HT1080 (cell line): Measurements from ENCODE around the gene RAPGEFL1. TPM values are rescaled to one million over a fixed set of nuclear protein-coding genes. Genes with fewer than 3 reads are reported as not detected.
"Not testable (repeated sequence)": the region's sequence is repeated elsewhere in the genome, so short reads cannot be mapped to it uniquely, and the experiment has no call there.

ENCODE experiments used
- DNase-seq: peaks from one replicate; pipeline ENCODE4 v3.0.0-alpha.2; 2015; ENCODE audit warnings: low read depth
- polyA plus RNA-seq, 2 experiments: library from polyadenylated mRNA; depleted of rRNA; stranded (reverse); fragments of >200 nt; gene quantifications; 2 replicates each; pipeline ENCODE4 v1.2.3, GENCODE V29; 2015
- total RNA-seq: library from RNA; depleted of rRNA; stranded (reverse); fragments of >200 nt; shearing (Covaris generic); gene quantifications from 2 replicates; pipeline ENCODE4 v1.2.3, GENCODE V29; 2014; rRNA removed

The RAPGEFL1 gene, protein sequence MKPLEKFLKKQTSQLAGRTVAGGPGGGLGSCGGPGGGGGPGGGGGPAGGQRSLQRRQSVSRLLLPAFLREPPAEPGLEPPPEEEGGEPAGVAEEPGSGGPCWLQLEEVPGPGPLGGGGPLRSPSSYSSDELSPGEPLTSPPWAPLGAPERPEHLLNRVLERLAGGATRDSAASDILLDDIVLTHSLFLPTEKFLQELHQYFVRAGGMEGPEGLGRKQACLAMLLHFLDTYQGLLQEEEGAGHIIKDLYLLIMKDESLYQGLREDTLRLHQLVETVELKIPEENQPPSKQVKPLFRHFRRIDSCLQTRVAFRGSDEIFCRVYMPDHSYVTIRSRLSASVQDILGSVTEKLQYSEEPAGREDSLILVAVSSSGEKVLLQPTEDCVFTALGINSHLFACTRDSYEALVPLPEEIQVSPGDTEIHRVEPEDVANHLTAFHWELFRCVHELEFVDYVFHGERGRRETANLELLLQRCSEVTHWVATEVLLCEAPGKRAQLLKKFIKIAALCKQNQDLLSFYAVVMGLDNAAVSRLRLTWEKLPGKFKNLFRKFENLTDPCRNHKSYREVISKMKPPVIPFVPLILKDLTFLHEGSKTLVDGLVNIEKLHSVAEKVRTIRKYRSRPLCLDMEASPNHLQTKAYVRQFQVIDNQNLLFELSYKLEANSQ
- 1.6 and 3.1 TPM in 2 replicates for total RNA-seq
- 1.3 TPM in 2 replicates for polyA plus RNA-seq (2015; cell fraction: cytosol; rRNA removed)
- 13.7 and 16.0 TPM in 2 replicates for polyA plus RNA-seq (2015; cell fraction: nucleus; rRNA removed)

DNA sequence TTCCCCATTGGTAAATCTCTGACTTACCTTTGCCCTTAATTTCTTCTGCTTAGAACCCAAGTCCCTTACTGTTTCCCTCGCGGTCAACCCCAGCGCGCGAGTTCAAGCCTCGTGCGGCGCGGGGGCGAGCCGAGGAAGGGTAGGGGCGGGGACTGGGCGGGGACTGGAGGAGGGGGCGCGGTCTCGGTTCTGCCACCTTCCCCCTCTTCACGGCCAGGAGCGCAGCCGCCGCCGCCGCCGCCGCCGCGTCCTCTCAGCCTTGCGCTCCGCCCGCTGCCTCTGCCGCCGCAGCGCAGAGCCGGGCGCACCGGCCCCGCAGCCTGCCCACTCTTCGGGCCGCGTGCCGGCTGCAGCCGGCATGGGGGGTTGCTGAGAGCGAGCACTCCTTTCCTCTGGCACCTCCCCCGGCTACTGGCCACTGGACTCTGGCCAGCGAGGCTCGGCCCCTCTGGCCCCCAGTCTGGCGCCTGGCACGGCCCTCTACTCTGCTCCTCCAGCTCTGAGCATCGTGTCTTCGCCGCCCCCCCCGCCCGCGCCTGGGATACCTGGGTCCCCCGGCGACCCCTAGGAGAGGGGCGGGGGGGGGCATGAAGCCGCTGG is at the start of gene RAPGEFL1:
Gene RAPGEFL1 (plus strand): TSS at position 196 of the 600 bp plus-strand sequence. CDS start 392 bp downstream, at position 588.
- no peak for DNase-seq

DNA sequence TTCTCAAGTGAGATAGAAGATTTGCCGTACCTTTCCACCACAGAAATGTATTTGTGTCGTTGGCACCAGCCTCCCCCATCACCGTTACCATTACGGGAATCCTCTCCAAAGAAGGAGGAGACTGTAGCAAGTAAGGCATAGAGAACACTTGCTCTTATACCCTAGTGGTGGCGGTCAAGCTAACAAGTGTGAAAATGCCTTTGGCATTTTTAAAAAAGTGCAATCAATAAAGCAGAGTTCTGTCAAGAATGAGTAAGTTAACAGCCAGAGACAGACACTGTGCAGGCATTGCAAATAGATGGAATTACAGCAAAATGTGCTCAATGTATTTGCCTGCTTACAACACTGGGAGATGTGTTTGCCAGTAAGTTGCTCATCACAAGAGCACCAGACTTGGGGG is 47.8 kb upstream of the RAPGEFL1 start:
- no peak for DNase-seq

DNA sequence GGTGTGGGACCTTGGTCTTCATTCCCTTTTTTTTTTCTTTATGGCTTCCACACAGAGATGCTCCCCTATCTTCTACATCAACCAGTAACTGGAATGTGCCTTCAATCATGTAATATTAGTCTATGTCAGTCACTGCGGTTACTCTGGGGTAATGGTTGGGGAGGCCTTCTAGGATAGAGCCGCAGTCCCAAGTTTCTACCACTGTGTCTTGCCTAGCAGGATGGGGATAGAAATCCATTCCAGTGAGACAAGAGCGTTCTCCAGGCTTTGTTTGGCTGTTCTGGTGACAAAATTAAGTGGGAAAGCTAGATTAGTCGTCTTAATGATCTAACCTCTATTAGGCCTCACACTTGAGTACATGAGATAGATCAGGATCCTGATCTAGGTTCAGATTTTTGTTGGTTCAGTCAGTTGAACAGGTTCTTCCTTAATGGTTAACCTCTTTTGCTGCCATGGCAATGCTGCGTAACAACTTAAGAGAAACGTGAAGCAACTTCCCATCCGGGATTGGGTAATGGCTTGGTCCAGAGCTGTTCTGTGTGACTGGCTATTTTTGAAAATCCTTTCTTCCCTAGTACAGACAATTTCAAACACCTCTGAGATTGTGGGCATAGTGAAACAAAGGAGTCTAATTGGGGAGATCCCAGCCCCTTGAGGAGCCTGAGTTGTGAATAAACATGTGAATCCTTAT is 46.8 kb upstream of the RAPGEFL1 start:
- no peak for DNase-seq

DNA sequence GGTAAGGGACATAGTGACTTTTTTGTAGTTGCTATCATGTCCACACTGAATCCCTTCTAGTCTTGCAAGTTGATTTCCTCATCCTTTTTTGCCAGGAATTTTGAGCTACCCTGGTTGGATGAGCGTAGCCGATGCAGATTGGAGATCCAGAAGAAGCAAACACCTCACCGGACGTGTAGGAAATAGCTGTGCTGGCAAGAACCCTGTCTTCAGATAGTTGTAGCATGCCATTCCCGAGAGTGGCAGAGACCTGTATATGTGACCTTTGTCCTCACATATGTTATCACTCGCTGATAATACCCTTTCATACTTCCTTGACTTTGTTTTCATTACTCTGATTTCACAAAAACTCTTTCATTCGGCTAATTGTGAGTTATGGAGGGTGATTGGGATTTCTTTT is 43.1 kb upstream of the RAPGEFL1 start:
- no peak for DNase-seq

DNA sequence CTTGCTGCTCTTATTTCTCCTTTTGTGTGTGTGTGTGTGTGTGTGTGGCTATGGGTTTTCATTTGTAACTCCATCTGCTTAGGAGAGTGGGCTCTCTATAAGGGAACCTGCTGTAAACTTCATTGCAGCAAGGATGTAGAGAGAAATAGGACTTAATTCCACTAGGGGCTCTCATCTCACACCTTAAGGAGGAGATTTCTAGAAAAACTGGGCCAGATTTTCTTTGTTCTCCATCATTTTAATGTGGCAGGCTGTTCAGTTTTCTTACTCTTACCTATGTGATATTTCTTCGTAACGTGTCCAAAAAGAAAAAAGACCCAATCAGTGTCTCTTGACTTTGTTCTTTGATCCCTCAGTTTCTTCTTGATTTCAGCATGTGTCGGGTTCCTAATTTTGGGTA is 41.5 kb upstream of the RAPGEFL1 start:
- DNase-seq: no peak

DNA sequence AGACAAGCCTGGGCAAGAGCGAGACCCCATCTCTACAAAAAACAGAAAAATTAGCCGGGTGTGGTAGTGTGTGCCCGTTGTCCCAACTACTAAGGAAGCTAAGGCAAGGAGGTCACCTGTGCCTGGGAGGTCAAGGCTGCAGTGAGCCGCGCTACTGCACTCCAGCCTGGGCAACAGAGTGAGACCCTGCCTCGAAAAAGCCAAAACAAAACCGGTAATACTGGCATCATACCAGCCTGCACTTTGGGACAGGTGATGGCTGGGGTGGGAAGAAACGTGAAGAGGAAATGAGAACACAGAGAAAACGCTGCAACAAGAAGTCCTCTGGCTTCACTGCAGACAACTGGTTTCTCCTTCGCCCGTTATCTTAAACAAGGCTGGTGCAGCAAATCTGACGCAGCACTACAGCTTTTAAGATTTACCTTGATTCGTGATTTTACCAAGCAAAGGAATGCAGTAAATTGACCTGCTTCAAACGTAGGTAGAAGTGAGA is 37.7 kb upstream of the RAPGEFL1 start:
- DNase-seq: no peak

DNA sequence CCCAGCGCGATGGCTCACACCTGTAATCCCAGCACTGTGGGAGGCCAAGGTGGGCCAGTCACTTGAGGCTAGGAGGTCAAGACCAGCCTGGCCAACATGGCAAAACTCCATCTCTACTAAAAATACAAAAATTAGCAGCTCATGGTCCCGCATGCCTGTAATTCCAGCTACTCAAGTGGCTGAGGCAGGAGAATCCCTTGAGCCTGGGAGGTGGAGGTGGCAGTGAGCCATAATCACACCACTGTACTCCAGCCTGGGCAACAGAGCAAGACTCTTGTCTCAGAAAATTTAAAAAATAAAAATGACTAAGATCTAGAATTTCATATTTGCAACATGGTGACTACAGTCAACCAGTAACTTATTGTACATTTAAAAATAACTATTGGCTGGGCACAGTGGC is 34.1 kb upstream of the RAPGEFL1 start:
- DNase-seq: not testable (repeated sequence)

DNA sequence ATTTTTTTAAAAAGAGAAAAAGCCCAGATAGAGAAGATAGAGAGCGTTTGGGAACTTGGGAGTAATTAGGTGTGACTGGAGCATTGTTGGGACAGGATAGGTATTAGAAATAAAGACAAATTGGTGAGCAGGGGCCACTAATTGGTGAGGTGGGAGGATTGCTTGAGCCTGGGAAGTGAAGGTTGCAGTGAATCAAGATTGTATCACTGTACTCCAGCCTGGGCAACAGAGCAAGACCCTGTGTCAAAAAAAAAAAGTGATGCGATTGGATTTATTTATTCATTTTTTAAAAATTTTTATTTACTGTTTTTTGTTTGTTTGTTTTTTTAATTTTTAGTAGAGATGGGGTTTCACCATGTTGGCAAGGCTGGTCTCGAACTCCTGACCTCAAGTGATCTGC is 31.8 kb upstream of the RAPGEFL1 start:
- no peak for DNase-seq

DNA sequence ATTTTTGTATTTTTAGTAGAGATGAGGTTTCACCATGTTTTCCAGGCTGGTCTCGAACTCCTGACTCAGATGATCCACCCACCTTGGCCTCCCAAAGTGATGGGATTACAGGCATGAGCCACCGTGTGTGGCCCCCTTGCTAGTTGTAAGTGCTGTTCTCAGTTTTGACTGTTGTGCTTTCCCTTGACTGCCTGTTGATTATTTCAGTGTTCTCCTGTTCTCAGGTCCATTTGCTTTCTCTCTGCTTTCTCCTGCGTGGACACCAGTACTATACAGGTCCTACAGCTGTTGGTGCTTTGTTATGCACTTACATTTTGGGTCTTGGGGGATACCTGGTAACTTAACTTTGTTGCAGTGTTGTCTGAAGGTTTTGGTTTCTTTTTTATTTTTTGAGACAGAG is 28.7 kb upstream of the RAPGEFL1 start:
- DNase-seq: no peak

DNA sequence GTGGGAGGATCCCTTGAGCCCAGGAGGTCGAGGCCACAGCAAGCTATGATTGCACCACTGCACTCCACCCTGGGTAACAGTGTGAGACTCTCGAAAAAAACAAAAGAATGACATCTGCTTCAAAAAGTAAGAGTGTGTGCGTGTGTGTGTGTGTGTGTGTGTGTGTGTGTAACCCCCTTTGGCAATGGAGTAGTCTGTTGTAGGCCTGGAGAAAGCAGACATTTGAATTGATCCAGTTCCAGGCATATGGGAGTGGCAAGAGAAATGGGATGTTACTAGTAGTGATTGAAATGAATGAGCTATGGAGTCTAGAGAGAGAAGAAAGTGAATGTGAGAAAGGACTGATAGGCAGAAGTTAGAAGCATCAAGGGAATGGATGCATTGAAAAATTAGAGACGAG is 27.0 kb upstream of the RAPGEFL1 start:
- no peak for DNase-seq

DNA sequence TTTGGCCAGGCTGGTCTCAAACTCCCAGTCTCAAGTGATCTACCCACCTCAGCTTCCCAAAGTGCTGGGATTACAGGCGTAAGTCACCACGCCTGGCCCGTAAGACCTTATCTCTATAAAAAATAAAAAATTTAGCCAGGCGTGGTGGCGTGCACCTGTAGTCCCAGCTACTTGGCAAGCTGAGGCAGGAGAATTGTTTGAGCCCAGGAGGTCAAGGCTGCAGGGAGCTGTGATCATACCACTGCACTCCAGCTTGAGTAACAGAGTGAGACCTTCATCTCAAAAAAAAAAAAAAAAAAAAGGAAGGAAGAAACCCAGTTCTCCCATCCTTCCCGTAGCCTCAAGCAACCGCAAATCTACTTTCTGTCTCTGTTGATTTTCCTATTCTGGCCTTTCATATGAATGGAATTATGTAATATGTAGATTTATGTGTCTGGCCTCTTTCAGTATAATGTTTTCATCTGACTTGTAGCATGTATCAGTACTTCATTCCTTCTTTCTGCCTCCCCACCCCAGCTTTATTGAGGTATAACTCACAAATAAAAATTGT is 25.8 kb upstream of the RAPGEFL1 start:
- no peak for DNase-seq

DNA sequence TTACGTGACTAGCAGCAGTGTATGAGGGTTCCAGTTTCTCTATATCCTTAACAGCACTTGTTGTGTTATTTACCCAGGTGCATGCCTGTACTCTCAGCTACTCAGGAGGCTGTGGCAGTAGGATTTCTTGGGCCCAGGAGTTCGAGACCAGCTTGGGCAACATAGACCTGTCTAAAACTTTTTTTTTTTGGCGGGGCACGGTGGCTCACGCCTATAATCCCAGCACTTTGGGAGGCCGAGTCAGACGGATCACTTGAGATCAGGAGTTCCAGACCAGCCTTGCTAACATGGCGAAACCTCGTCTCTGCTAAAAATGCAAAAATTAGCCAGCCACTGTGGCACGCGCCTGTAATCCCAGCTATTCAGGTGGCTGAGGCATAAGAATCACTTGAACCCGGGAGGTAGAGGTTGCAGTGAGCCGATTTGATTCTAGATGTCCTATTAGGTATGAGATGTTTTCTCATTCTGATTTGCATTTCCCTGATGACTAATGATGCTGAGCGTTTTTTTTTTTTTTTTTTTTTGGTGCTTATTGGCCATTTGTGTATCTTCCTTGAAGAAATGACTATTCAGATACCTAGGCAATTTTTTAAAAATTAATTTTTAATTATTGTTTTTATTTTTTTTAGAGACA is 23.6 kb upstream of the RAPGEFL1 start:
- no peak for DNase-seq

DNA sequence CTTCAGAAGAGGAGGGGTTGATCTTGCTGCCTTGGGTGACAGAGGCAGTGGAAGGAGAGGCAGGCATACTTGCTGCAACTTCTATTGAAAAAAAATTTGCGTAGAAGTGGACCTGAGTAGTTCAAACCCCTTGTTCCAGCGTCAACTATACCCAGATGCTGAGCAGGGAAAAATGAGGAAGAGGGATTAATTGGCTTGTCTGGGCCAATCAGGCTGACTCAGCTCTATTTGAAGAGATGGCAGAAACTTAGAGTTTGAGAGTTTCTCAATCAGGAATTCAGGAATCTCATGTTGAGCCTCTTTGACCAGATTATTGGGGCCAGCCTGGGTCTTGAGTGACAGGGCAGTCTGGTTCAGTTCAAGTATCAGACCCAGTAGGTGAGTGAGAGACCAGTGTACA is 19.3 kb upstream of the RAPGEFL1 start:
- DNase-seq: no peak

DNA sequence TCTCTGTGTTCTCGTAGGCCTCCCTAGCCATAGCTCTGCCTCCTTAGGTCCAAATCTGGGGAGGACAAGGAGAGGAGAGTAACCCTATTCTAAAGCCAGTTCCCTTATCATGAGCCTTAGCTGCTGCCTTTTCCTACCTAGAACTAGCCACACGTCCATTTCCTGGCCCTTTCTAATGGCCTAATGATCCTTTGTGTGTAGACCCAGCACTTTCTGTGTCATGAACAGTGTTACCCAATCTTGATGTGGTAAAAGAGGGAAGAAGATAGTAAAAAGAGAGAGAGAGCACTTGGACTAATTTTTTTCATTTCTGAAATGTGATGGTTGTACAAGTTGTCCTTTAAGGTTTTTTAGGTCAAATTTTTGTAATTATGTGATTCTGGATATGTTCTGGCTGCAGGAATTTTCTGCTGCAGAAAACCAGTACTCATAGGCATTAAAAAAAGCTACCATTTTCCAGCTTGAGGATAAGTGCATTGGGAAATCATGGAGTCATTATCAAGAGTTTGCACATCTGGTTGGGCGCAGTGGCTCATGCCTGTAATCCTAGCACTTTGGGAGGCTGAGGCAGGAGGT is 18.7 kb upstream of the RAPGEFL1 start:
- DNase-seq: no peak

DNA sequence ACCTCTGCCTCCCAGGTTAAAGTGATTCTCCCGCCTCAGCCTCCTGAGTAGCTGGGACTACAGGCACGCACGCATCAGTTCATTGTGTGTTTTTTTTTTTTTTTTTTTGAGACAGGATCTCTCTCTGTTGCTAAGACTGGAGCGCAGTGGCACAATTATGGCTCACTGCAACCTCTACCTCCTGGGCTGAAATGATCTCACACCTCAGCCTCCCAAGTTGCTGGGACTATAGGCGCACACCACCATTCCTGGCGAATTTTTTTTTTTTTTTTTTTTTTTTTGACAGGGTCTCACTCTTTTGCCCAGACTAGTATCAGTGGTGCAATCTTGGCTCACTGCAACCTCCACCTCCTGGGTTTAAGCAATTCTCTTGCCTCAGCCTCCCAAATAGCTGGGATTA is 17.8 kb upstream of the RAPGEFL1 start:
- no peak for DNase-seq

DNA sequence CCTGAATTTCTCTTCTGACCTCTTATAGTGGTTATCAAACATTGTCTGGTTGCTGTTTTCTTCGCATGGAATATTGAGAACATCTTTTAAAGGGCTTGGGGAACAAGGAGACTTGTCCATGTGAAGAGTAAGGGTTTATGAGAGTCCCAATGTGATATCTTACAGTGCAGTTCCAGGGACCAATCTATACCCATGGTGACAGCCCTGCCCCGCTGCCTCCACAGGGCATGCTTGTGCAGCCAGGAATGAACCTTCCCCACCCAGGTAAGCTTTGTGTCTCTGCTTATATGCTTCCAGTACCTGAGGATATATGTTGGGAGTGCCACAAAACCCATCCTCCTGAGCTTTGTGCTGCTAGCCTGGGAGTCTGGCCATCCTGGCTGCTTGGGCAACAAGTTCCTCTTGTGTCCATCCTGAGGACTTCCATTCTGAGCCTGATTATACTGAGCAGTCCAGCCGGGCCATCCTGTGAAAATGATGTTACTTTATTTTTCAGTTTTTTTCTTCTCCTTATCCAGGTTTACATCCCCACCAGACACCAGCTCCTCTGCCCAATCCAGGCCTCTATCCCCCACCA is 9.5 kb upstream of the RAPGEFL1 start:
- no peak for DNase-seq

DNA sequence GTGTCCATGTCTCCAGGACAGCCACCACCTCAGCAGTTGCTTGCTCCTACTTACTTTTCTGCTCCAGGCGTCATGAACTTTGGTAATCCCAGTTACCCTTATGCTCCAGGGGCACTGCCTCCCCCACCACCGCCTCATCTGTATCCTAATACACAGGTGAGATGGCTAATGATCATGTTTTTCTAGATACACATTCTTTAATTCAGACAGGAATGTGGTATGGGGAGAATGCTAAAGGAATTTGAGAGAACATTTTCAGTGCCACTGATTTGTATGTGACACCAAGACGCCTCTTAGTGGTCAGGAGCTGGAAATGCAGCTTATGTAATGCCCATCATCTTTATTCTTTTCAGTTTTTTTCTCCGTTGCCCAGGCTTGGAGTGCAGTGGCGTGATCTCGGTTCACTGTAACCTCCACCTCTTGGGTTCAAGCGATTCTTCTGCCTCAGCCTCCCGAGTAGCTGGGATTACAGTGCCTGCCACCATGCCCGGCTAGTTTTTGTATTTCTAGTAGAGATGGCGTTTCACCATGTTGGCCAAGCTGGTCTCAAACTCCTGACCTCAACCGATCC is 8.9 kb upstream of the RAPGEFL1 start:
- peak; percentile 60 for DNase-seq

DNA sequence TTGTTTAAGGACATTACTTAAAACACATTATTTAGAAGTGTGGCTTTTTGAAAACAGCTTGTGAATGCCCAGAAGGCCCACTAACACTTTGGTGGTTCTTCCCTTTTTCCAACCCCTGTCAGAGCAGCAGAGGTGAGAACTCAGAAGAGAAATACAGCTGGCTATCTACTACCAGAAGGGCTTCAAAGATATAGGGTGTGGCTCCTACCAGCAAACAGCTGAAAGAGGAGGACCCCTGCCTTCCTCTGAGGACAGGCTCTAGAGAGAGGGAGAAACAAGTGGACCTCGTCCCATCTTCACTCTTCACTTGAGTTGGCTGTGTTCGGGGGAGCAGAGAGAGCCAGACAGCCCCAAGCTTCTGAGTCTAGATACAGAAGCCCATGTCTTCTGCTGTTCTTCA is 6.9 kb upstream of the RAPGEFL1 start:
- DNase-seq: no peak

DNA sequence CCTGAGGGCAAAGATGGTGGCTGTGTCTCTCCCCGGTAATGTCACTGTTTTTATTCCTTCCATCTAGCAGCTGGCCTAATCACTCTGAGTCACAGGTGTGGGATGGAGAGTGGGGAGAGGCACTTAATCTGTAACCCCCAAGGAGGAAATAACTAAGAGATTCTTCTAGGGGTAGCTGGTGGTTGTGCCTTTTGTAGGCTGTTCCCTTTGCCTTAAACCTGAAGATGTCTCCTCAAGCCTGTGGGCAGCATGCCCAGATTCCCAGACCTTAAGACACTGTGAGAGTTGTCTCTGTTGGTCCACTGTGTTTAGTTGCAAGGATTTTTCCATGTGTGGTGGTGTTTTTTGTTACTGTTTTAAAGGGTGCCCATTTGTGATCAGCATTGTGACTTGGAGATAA is 5.5 kb upstream of the RAPGEFL1 start:
- DNase-seq: peak; percentile 22
